ENCODE data around the gene ACE. TPM values are rescaled to one million over a fixed set of nuclear protein-coding genes. Genes with fewer than 3 reads are reported as not detected.

Gene ACE
- polyA plus RNA-seq (ENCODE audit: insufficient read length in 3 of 3) = 10 to 100 TPM; 12.2 to 20.3 (median 14.7) TPM
- long read RNA-seq, donor 1 = 0 reads
- long read RNA-seq, donor 2, partial matches to known transcripts = 0 of 1 reads
- long read RNA-seq, donor 2, other reads (novel, unspliced or antisense) = 0 of 1 reads
- long read RNA-seq, donor 3 = 0 reads
- long read RNA-seq, donor 4, partial matches to known transcripts = 0 of 1 reads
- long read RNA-seq, donor 4, other reads (novel, unspliced or antisense) = 0 of 1 reads
- long read RNA-seq, donor 5 = 0 reads
- long read RNA-seq, donor 6, partial matches to known transcripts = 0 of 2 reads
- long read RNA-seq, donor 6, other reads (novel, unspliced or antisense) = 0 of 2 reads
- long read RNA-seq, donor 7, full-length matches to known transcripts = 2 of 2 reads
- long read RNA-seq, donor 7, partial matches to known transcripts = 0 of 2 reads
- long read RNA-seq, donor 7, other reads (novel, unspliced or antisense) = 0 of 2 reads
- long read RNA-seq, donor 8 = 0 reads
- long read RNA-seq, donor 9 = 0 reads
- long read RNA-seq, donor 10 = 0 reads
- long read RNA-seq, donor 11 = 0 reads
- long read RNA-seq, donor 12, partial matches to known transcripts = 0 of 1 reads
- long read RNA-seq, donor 12, other reads (novel, unspliced or antisense) = 0 of 1 reads
- long read RNA-seq, donor 13 = 0 reads
- long read RNA-seq, donor 14 = 0 reads
- long read RNA-seq, donor 15, full-length matches to known transcripts = 1 of 1 reads
- long read RNA-seq, donor 15, partial matches to known transcripts = 0 of 1 reads
- long read RNA-seq, donor 15, other reads (novel, unspliced or antisense) = 0 of 1 reads
- long read RNA-seq, donor 16 = 0 reads

DNA sequence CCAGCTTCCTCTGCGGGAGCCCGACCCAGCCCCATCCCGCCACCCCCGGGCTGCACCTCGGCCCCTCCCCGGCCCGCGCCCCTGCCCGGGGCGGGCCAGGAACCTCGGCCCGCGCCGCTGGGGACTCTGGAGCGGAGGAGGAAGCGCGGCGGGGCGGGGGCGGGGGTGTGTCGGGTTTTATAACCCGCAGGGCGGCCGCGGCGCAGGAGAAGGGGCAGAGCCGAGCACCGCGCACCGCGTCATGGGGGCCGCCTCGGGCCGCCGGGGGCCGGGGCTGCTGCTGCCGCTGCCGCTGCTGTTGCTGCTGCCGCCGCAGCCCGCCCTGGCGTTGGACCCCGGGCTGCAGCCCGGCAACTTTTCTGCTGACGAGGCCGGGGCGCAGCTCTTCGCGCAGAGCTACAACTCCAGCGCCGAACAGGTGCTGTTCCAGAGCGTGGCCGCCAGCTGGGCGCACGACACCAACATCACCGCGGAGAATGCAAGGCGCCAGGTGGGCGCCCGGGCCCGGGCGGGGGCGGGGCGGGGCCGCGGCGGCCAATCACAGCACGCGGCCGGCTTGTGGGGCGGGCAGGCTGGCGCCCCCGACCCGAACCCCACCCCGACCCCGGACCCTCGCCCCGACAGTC lies at the start of gene ACE:
TSS of gene ACE (plus strand) at position 208 of the 626 bp plus-strand sequence. CDS start at position 242, 34 bp downstream.
- no peak for DNase-seq (ENCODE audit: extremely low read depth in 1 of 11, low read depth in 9 of 11, low spot score in 4 of 11)

DNA sequence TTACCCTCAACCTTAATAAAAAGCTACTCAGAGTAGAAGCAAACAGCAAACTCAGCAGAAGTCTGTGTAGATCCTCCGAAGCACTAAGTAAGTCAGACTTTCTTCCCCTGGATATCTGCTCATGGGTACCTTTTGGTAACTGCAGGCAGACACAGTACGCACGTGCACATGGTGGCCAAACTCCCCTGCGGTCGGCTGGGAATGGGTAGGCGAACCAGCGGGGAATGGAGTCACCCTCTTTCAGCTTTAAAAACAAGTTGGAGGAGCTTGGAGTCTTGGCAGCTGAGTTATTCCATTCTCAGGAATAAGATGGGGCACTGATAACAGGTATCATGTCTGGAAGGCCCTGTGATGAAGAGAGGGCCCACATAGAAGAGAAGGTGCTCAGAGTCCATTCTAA lies 47.1 kb upstream of the ACE start:
- DNase-seq (ENCODE audit: extremely low read depth in 1 of 11, low read depth in 9 of 11, low spot score in 4 of 11) = no peak

DNA sequence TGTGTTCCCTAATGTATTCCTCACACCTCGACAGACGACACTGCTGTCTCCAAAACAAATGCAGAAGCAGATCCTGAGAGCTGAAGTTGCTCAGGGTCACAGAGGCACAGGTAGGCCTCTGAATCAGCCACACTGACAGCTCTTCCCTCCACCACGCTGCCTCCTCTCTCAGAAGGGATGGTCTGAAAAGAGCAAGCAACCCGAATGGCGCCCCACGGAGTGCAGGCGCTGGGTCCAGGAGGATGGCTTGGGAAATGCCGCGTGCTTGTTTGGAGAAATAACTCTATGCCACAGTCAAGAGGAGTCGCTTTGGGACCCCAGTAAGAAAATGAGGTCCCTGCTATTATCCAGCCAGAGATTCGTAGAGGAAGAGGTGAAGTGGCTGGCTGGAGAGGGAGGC lies 46.6 kb upstream of the ACE start:
- no peak for DNase-seq (ENCODE audit: extremely low read depth in 1 of 11, low read depth in 9 of 11, low spot score in 4 of 11)

DNA sequence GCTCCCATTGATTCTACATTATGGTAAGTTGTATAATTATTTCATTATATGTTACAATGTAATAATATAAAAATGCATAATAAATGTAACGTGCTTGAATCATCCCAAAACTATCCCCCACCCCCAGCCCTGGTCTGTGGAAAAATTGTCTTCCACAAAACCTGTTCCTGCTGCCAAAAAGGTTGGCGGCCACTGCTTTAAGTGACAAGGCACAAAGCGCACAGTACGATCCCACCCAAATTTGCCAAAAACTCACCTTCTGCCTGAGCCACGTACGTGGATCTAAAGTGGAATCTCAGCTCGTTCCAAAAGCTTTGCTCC lies 45.3 kb upstream of the ACE start:
- no peak for DNase-seq (ENCODE audit: extremely low read depth in 1 of 11, low read depth in 9 of 11, low spot score in 4 of 11)

DNA sequence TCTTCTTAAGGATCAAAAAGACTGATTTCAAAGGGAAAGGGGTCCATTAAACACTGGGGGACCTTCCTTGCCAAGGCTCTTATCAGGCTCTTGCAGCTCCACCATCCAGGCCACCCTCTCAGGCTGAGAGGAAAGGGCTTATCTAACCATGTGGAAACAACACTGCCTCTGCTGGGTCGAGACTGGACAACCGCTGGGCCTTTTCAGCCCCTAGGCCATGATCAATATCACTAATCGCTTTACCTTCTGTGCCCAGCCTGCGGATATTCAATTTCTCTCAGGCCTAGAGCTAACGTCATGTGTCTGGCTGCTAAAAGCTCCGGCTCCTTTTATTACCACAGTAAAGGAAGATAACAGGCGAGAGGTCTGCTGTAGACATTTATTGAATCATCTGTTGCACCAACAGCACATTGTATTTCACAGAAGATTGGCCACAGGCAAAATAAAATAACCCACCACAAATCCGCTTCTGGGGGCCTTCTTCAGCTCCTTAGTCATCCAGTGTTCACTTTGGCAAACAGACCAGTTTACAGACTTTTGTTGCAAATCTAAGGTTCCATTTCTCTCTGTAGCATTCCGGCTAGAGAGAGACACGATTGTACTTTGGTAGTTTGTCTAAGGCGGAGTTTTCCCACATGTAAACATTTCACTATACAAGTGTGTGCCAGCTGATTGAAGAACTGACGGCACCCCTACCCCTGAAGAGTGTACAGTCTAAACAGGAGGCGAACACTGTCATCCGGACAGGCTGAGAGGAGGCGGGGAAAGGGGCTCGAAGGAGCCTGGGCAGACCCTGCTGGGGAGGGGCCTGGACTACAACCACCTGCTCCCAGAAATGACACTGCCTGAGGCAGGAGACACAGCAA lies 44.7 kb upstream of the ACE start:
- DNase-seq (ENCODE audit: extremely low read depth in 1 of 11, low read depth in 9 of 11, low spot score in 4 of 11) = no peak

DNA sequence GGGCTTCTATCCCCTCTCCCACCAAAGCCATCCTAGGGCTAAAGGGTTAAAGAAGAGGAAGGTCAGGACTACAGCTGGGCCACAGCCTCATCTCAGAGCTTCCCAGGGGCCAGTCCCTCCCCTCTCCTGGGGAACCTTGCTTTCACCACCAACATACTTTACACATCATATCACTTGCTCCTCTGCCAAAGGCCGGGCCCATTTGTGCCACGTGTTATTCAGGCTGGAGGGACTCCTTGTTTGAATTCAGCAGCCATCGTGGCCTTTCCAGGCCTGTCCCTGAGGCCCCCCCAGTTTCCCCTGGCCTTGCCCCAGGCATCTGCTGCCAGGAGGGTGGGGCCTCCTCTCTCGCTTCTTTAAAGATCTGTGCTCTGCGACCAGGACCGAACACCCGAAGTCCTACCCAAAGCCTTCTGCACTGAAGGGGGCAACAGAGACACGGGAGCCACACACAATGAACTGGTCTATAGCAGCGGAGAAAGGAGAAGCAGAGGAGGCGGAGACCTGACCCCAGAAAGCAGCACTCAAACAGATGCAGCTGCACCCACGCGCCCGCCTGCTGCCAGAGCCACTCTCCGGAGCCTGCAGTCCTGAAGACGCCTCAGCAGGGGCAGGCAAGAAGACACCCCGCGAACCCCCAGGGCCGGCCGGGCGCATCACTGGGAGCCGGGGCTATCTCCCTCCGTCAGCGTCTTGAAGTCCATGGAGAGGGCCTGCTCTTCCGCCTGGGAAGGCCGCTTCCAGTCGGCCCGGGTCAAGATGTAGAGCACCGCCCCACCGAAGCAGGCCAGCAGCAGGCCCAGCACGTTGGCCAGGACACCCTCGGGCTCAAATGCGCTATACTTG lies 42.9 kb upstream of the ACE start:
- no peak for DNase-seq (ENCODE audit: extremely low read depth in 1 of 11, low read depth in 9 of 11, low spot score in 4 of 11)

DNA sequence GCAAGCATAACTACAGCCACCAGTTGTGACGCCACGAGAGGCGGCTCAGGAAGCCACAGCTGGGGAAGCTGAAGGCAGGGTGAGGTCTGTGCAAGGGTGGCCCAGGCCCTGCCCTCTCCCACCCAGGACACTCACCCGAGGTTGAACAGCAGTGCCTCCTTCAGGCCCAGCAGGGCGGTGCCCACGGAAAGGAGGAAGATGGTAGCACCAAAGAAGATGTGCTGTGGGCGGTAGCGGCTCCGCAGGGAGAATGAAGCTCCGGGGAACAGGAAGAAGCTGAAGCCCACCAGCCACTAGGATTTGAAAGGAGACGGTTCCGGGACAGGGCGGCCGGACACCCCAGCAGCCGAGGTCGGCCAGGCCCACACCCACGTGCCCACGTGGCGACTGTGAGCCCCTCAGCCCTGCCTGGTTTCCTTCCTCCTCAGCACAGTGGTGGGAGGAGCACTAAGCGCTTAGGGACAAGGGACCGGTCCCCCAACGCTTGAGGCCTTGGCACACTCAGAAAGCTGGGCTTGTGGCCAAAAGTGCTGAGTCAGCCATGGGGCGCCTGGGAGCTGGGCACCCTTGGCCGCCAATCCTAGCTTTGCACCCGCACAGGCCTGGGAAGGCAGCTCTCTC lies 41.8 kb upstream of the ACE start:
- DNase-seq (ENCODE audit: extremely low read depth in 1 of 11, low read depth in 9 of 11, low spot score in 4 of 11) = no peak

DNA sequence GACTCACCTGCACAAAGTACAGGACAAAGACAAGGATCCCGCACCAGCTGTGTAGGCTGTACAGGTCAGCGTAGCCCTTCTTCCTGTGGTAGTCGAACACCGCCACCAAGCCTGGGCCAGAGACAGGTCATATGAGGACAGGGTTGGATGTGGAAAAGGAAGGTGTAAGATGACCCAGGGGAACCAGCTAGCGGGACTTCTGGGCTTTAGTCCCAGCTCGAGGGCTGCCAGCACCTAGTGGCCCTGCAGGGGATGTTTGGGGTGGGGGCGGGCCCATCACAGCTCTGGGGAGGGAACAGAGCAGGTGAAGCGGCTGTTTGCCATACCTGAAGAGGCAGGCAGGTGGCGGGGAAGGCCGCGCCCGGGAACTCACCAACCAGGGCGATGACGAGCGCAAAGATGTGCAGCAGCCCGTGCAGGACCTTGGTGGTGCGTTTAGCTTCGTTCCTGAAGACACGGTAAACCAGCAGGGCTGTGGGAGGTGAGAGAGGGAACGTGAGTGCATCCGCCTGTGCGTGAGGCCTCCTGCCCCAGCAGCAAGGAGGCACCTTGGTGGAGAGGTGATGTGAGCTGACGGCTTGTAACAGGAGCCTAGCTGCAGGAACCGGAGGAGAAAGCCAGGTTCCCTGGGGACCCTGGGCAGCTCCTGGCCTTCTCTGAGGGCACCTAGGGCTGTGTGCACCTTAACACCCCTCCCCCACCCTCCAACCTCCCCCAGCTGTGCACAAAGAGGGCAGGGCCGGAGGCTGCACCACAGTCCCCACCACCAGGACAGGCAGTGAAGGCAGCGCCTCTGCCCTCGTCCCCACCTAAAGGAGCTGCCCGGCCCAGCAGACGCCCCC lies 41.0 kb upstream of the ACE start:
- DNase-seq (ENCODE audit: extremely low read depth in 1 of 11, low read depth in 9 of 11, low spot score in 4 of 11) = no peak

DNA sequence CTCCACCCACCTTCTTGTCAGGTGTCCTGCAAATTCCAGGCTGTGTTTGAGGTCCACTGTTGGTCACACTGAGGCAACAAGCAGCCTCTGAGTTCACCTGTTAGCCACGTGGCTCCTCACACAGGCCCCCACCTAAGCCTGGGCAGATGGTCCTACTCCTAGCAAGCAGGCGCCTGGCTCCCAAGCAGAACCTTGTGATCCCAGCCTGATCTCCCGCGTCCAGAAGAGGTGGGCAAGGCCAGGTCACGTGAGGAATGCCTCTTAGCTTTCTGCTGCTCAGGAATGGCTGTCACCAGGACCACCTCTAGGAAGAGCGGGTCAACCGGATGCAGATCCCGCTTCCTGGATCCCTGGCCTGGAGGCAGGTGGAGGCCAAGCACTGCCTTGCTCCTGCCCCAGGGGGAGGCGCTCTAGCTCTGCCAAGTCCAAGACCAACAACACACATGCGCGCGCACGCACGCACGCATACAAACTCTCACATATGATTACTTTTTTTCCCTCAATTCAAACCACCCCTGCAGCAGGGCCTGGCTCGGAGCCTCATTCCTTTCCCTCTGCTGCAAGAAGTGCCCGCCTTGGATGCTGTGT lies 40.2 kb upstream of the ACE start:
- DNase-seq (ENCODE audit: extremely low read depth in 1 of 11, low read depth in 9 of 11, low spot score in 4 of 11) = no peak

DNA sequence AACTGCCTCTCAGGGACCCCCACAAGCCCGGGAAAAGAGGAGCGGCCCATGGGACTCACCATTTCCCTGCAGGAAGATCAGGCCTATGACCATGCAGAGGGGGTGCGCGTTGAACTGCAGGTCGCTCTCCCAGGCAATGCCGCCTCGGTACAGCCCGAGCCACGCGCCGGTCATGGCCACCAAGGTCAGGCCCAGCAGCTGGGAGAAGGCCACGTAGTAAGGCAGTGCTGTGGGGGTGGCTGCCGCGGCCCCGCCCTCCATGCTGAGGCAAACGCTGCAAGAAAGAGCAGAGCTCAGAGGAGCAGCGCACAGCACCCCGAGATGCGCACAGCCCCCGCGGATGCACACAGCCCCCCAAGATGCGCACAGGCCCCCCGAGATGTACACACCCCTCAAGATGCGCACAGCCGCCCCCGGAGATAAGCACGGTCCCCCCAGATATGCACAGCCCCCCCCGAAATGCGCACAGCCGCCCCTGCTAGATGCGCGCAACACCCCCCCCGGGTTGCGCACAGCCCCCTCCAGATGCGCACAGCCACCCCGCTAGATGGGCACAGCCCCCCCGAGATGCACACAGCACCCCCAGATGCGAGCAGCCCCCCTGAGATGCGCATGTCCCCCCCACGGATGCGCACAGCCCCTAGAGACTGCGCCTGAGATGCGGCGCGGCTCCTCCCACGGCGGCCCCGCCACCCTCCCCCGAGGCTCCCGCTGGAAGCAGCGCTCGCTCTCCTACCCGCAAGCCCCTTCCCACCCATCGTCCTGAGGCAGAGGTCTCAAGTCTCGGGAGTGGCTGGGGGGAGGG lies 39.4 kb upstream of the ACE start:
- no peak for DNase-seq (ENCODE audit: extremely low read depth in 1 of 11, low read depth in 9 of 11, low spot score in 4 of 11)

DNA sequence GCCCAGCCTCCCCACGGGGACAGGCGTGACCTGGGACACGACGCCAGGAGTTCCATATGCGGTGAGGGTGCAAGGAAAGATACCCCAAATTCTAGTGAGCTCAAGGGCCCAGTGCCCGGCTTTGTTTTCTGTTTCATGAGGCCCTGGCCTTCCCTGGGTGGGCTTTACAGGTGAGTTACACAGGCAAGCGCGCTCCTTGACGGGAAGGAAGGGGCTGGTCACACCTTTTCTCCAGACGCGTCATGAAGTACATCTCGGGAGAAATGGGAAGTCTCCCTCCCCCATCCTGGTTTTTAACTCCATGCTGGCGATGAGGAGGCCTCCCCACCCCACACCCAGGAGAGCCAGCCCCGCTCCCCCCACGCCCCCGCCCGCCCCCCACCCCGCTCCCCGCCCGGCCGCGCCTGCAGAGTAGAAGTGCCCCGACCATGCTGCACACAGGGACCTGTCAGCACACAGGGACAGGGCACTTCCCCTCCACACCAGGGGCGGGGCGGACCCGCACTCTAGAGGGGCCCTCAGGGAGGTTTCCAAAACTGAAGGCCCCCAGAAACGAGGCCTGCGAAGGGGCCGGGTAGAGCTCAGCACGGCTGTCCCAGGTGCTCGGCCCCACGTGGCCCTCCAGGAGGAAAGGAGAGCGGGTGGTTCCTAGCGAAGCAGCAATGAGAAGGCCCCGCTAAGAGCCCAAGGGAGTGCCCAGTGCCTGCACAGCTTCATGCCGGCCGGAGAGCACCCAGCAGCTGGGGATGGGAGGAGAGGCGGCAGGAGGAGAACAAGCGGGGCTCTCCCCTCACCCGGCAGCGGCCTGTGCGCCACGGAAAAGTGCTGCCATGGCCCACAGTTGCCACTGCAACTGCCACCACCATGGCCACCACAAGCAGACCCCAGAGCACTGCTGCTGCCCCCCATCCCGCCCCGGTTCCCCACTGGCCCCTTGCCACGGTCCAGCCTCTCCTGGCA lies 38.5 kb upstream of the ACE start:
- DNase-seq (ENCODE audit: extremely low read depth in 1 of 11, low read depth in 9 of 11, low spot score in 4 of 11) = no peak

DNA sequence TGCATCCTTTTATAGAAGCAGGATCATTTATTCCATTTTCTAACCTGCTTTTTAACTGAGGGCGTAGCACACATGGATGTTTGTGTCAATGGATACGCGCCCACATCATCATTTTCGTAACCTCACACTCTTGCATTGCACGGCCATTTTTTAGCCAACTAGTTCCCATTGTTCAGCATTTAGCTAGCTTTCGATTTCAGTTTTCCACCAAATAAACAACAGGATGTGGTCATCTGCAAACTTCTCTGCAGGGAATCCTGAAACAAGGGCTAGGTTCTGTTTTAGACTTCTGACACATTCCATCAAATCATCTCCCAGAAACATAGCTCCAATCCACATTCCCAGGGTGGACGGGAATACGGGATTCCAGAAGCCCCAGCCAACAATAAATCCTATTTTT lies 37.2 kb upstream of the ACE start:
- no peak for DNase-seq (ENCODE audit: extremely low read depth in 1 of 11, low read depth in 9 of 11, low spot score in 4 of 11)

DNA sequence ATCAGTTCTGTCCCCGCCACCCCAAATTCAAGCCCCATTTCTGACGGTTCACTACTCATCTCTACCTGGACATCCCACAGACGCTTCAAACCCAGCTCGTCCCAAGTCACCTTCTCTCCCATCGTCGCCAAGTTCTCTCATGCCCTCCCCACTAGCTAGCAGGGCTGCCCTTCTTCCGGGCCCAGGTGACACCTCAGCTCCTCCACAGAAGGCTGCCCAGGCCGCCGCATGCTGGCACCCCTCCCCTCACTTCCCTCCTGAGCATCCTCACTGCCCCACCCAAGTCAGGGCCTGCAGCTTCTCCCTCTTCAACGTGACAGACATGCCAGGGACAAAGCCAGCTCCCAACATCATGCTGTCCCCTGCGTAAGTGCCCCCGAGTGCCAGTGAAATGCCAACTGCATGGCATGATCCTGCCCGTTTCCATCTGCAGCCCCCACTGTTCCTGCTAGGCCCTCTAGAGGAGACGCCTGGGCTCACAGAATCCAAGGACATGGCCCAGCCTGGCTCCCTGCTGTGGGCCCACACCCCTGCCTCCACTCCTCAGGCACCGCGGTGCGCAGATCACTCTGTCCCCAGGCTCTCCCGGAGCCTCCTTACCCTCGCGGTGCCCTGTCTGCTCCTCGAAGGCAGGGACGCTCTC lies 36.6 kb upstream of the ACE start:
- no peak for DNase-seq (ENCODE audit: extremely low read depth in 1 of 11, low read depth in 9 of 11, low spot score in 4 of 11)

DNA sequence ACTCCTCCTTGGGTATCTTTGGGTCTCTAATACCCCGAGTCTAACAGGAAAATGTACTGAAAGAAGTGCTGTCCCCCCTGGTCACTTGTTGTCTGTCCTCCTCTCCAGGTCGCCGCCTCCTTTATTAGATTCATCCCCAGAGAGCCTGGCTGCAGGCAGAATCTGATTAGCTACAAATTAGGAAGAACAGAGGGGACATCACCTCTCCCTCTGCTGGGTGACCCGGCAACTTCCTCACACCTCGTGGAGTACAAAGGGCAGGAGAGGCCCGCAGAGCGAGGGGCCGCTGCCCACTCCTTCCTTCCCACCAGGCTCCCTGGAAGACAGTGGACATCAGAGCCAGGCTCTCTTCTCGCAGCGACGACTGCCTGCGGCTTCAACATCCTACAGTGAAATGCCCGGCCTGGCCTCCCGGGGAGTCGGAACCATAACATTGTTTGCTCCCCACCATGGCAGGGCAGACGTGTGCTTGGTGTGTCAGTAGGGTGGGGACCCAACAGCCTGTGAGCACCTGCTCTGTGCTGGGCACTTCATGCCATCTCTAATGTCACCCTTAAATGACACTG lies 36.0 kb upstream of the ACE start:
- no peak for DNase-seq (ENCODE audit: extremely low read depth in 1 of 11, low read depth in 9 of 11, low spot score in 4 of 11)
